Measurements from ENCODE around the gene CCDC134.
A peak's percentile ranks its signal among the peaks of the same experiment; 100 is the strongest.
"Not testable (repeated sequence)": the region's sequence is repeated elsewhere in the genome, so short reads cannot be mapped to it uniquely, and the experiment has no call there.

Gene CCDC134

GRCh38 chr22:41826021-41826420 lies 25.5 kb downstream of the CCDC134 start:
- no peak for FAIRE-seq

DNA sequence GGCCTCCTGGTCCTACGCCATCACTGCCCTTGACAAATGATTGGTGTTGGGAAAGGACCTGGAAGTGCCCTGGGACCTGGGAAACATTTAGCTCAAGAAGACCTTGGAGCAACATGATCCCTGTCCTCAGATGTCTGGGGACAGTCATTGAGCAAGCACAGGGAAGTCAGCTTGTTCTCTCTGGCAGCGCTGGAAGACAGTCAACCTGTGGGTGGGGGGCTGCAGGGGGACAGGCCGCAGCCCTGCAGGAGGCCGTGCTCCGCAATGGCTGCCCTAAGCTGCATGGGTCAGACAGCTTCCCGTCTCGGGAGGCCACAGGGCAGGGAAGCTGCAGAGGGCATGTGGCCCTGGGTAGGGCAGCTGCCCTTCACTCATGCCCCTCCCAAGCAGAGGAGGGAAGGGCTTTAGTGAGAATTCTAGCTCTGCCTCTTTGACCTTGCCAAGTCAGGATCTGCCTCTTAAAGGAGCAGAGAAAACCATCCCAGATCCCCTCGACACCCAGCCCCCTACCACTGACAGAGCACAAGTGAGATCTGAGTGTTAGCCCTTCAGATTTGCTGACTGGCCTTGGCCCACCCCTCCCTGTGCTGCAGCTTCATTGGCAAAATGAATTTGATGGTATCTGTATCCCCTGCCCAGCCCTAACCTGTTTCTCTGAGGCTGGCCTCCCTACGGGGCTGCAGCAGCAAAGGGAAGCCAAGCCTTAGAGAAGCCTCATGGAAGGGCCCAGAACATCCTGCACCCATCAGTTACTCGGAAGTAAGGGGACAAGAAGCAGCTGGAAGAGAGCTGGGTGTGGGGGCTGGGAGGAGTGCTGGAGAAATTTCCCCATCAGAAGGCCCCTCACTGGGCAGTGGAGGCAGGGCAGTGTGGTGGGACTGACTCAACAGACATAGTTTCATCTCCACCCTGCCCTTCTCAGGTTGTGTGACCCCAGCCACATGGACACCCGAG lies 26.2 kb downstream of the CCDC134 start:
- no peak for FAIRE-seq

GRCh38 chr22:41827671-41828070 lies 27.2 kb downstream of the CCDC134 start:
- no peak for FAIRE-seq

DNA sequence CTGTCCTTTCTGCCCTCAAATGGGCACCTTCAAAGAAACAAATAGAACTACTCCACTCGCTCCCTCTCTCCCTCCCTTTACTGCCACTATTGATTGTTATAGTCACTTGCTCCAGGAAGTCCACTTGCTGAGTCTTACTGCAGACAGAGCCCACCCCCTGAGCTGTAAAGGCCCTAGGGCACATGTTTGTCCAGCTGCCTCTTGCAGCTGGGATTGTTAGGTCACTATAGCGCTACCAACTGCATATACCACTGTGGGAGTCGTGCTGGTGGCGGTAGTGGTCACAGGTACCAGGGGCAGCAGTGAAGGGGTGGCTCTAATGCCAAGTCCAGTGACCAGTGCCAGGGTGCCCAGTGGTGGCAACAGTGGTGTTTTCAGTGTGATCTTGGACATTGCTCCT lies 28.0 kb downstream of the CCDC134 start:
- FAIRE-seq, result no peak

- FAIRE-seq, result no peak
Measured at GRCh38 chr22:41830174-41830573, 29.7 kb downstream of the CCDC134 start.

DNA sequence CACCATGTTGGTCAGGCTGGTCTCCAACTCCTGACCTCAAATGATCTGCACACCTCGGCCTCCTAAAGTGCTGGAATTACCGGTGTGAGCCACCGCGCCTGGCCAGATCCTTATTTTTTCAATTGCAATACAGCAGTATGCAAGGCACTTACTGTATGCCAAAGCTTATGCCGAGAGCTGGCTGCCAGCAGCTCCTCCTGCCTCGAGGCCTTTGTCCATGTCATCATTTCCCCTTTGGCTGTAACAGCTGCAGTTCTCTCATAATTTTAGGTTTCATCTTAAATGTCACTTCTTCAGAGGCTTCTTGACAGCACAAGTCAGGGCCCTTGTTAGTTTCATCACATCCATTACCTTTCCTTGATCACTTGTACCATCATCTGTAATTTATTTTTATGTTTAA lies 30.9 kb downstream of the CCDC134 start:
- no peak for FAIRE-seq

GRCh38 chr22:41831828-41832552 lies 31.5 kb downstream of the CCDC134 start:
- FAIRE-seq, result no peak

DNA sequence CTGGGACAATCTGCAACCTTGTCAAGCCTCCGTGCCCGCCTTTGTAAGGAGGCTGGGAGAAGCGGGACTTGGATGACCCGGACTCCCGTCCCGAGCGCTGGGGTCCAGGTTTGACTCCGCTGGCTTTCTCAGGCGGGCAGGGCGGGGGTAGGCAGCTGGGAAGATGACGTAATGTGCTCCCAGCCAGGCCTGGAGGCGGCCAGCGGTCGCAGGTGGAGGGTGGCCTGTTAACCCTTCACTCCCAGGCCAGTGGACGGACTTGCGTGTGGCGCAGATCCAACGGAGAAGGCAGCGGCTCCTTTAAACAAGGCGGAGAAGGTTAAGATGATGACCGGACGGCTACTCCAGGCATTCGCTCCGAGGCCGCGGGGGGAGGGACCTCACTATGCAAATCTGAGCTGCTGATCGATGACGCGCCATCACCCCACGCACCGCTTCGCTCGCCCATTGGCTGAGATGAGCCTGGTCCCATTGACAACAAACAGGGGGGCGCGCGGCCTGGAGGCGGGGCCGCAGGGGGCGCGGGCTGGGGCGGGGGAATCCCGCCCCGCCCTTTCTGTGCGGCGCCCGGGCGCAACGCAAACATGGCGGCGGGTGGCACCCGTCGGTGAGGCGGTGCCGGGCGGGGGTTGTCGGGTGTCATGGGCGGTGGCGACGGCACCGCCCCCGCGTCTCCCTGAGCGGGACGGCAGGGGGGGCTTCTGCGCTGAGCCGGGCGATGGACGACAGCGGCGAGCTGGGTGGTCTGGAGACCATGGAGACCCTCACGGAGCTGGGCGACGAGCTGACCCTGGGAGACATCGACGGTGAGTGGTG lies 32.3 kb downstream of the CCDC134 start, which contains the start of gene SREBF2:
SREBF2 (plus strand) TSS at position 553 of the 816 bp plus-strand sequence; CDS start at position 719, 166 bp downstream.
- FAIRE-seq, result peak; percentile 88

DNA sequence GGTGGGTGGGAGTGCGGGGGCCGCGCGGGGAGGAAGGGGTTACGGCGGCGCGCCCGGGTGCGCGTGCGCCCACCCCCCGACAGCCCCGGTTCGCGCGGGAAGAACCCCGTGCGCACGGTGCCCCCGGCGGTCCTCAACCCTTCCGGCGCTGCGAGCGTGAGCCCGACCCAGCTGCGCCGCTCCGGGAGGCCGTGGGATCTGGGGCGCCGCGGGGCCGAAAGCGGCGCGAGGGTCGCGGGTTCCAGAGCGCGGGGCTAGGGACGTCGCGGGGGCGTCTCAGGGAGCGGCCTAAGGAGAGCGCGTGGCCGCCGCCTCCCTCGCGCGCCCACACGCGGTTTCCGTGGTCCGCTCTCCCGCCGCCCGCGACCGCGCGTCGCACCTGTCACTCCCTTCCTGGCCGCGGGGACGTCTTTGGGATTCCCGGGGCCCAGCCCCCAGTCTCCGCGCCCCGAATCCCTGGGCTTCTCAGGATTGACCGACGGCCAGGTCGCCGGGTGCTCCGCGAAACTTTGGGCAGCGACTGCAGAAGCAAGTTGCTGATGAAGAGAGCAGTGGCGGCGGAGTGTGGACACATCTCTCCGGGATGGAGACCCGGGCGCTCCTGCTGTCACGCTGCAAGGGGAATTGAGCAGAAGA lies 33.0 kb downstream of the CCDC134 start:
- FAIRE-seq, result no peak

DNA sequence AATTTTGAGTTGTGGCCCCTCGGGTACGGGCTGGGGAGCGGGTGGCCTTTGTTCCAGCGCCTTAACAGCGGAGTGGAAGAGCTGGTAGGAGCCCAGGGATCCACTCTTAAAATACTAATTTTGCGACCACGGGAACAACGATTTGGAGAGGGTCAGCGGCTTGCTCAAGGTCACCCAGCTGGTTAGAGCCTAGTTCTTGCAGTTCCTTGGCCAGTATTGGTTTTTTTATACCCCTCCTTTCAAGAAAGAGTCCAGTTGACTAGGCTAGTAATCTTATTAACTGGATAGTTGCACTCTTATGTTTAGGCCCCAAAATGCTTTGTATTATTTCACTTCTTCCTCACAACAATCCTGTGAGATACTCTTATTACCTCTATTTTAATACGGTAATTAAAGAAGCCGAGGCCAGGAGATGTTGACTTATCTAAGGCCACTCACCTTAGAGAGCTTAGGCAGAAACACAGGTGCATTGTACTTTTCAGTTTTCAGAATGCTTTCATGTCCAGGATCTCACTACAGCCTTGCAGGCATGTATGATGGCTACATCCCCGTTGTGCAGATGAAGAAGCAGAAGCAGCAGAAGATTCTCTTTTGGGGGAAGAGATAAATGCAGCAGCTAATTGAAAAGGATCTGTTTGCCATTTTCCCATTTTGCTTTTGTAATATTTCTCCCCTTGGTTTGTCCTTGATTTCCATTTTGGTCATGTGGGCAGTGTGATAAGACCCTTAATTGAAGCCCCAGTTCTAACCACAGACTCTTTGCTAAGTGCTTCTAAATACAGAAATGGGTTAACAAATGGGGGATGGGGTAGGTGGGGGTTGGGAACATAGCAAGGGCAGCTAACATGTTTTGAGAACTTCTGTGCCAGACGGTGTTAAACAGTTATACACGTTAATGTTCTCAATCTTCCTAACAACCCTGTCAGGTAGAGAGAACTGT lies 33.8 kb downstream of the CCDC134 start:
- no peak for FAIRE-seq

DNA sequence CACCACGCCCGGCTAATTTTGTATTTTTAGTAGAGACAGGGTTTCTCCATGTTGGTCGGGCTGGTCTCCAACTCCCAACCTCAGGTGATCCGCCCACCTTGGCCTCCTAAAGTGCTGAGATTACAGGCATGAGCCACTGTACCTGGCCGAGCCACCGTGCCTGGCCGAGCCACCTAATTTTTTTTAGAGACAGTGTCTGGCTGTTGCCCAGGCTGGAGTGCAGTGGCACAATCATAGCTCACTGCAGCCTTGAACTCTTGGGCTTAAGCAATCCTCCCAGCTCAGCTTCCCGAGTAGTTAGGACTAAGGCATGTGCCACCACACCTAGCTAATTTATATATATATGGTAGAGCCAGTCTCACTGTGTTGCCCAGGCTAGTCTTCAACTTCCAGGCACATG lies 35.0 kb downstream of the CCDC134 start:
- not testable (repeated sequence) for FAIRE-seq

GRCh38 chr22:41836551-41836950 lies 36.1 kb downstream of the CCDC134 start:
- FAIRE-seq, result no peak

GRCh38 chr22:41838842-41839618 lies 38.6 kb downstream of the CCDC134 start:
- FAIRE-seq, result no peak

- FAIRE-seq, result no peak
Measured at GRCh38 chr22:41840216-41840615, 39.7 kb downstream of the CCDC134 start.

DNA sequence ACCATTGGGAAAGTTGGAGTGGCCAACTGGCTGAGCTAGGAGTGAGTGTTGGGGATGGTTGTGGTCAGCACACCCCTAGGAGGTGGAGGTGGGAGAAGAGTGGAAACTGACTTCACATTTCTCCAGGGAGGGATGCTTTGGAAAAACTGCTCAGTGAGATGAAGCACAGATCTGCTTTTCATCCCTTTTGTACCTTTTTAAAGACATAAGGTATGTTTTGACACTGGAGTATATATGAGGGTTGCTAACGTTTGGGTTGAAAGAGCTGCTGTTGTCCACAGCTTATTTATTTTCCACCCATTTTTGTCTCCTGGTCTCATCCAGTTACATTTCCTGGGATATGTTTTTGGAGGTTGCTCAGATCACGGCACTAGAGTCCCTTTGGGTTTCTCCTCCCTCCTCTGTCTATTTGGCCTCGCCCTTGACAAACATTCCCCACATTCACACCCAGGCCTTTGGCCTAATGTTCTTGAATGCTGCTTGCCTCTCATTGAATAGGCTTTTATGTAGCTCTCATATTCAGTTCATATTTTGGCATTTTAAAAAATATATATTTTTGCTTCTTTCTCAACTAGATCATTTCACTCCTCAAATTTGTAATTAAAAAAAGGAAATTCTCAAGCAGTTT lies 40.7 kb downstream of the CCDC134 start:
- FAIRE-seq, result no peak

DNA sequence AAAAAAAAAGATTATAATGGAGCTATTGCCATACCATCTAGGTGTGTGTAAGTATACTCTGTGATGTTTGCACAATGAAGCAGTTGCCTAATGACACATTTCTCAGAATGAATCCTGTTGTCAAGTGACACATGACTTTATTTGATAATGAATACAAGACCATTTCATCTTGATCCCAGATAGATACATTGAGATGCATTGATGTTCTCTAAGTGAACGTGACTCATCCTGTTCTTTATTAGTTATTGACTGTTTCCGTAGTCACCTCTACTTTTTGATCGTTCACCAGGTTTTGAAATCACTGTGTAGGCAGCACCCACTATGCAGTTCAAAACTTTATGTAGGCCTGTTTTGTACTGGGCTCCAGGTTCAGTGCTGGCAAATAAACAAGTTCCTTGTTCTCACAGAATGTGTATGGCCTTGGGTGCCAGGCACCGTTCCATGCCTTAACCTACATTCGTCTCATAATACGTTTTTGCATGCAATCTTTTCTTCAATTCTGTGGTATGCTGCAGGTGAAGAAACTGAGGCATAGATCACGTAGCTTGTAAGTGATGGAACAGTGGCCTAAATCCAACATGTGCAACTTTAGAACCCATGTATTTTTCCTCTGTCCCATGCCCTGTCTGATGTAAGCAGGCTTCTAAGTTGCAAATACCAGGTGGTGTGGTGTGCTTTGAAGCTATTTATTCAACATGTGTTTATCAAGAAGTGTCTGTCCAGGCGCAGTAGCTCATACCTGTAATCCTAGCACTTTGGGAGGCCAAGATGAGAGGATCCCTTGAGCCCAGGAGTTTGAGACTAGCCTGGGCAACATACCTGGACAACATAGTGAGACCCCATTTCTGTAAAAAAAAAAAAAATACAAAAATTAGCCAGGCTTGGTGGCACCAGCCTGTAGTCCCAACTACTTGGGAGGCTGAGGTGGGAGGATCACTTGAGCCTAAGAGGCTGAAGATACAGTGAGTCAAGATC lies 42.8 kb downstream of the CCDC134 start:
- FAIRE-seq, result no peak

GRCh38 chr22:41844036-41844435 lies 43.6 kb downstream of the CCDC134 start:
- no peak for FAIRE-seq

- no peak for FAIRE-seq
Measured at GRCh38 chr22:41844513-41844912, 44.0 kb downstream of the CCDC134 start.
